Heart right ventricle (tissue), 16 donors: ENCODE data around the gene SMYD3. TPM values are rescaled to one million over a fixed set of nuclear protein-coding genes. Genes with fewer than 3 reads are reported as not detected.

Experiments
- ATAC-seq, 8 donors: fragments of 200-7000 bp; cut with Tn5 transposase; one replicate each; pipeline ENCODE4 v1.9.1; 2020; ENCODE audit warnings: mild to moderate bottlenecking in 8 of 8, moderate library complexity in 8 of 8, moderate number of reproducible peaks in 1 of 8
- DNase-seq, 2 donors: peaks; one replicate each; pipeline ENCODE4 v3.0.0-alpha.2; 2020
- H3K27ac ChIP-seq, 10 donors: fragments of 200-600 bp; sonication (generic) in 2 of 10; one replicate each; pipeline versions ENCODE4 v1.5.0 to v1.8.0; 2020 to 2022; ENCODE audit warnings: mild to moderate bottlenecking in 3 of 10
- H3K27me3 ChIP-seq, 7 donors: fragments of 200-600 bp; one replicate each; pipeline ENCODE4 v1.8.0; 2021 to 2022; ENCODE audit warnings: mild to moderate bottlenecking in 2 of 7
- H3K36me3 ChIP-seq, 9 donors: fragments of 200-600 bp; sonication (generic) in 1 of 9; one replicate each; pipeline versions ENCODE4 v1.5.0 to v1.8.0; 2020 to 2022; ENCODE audit warnings: mild to moderate bottlenecking in 2 of 9
- H3K4me1 ChIP-seq, 9 donors: fragments of 200-600 bp; sonication (generic) in 1 of 9; one replicate each; pipeline versions ENCODE4 v1.5.0 to v1.8.0; 2020 to 2022; ENCODE audit warnings: mild to moderate bottlenecking in 4 of 9
- H3K4me3 ChIP-seq, 10 donors: fragments of 200-600 bp; sonication (generic) in 2 of 10; one replicate each; pipeline versions ENCODE4 v1.5.0 to v1.8.0; 2020 to 2022; ENCODE audit warnings: mild to moderate bottlenecking in 7 of 10, moderate library complexity in 2 of 10
- H3K9me3 ChIP-seq, 11 donors: fragments of 200-600 bp in 10 of 11; sonication (generic) in 2 of 11; one replicate each; pipeline versions ENCODE4 v1.5.0 to v1.8.0; 2013 to 2022; ENCODE audit warnings: mild to moderate bottlenecking in 2 of 11, control low read depth in 1 of 11, moderate library complexity in 1 of 11
- CTCF ChIP-seq, 9 donors: fragments of 200-600 bp; sonication (generic) in 2 of 9; IDR thresholded peaks; one replicate each; pipeline versions ENCODE4 v1.5.0 to v1.8.0; 2021 to 2022; ENCODE audit warnings: antibody characterized with exemption in 9 of 9, mild to moderate bottlenecking in 5 of 9, moderate library complexity in 1 of 9
- WGBS, 2 donors: extraction: QIAGEN DNeasy Blood & Tissue Kit; methylation state at CpG; one replicate each; pipeline ENCODE4 v1.1.7; 2013; ENCODE audit warnings: inconsistent platforms in 1 of 2; 5-methylcytosine and 5-hydroxymethylcytosine counted together
- intact Hi-C, 10 donors: fragments of 100-400 bp; cut with DNase I; formaldehyde crosslinking; loops; one replicate each; pipeline versions ENCODE4 v1.11.1 to v1.14.2; 2022
- polyA plus RNA-seq, 2 donors: library from polyadenylated mRNA; stranded (reverse); fragments of 200-250 nt; gene quantifications; one replicate each; pipeline ENCODE4 v1.2.3, GENCODE V29; 2013
- total RNA-seq, 10 donors: library from RNA; stranded (reverse); fragmentation: NEBNext Ultra II Directional in 3 of 10; extraction: Animal tissue kit (Norgen Biotek cat#: 25700) in 3 of 10; gene quantifications; one replicate each; pipeline versions ENCODE4 v1.2.1 to v1.2.4, GENCODE V29; 2021 to 2023
- donor health status: Arrhythmogenic right ventricular cardiomyopathy.
- donor health status: ischemic (EF 13 %, LVEDD 7.1; RV severe dilation, severe dysfunction).
- donor health status: healthy with polysubstance abuse.
- donor health status: DM: no; HTN: yes; CAD: no.
- donor health status: DM: no; HTN: no; CAD: no.
- donor health status: ischemic (EF 25% LVEDD 6.9; RV normal size, moderate dysfunction).
- donor health status: ischemic (EF 25% LVEDD 5.7; RV mildly dilated, moderate dysfunction).
- donor health status: healthy.
- donor health status: DM: yes; HTN: yes; CAD: no.
- donor health status: Ischemic cardiomyopathy.
- donor health status: ischemic (EF 35%, LVEDD 5.7; RV mildly dilated, moderate dysfunction).
- donor health status: nonischemic (EF 11% LVEDD 7.7; RV severe dilation, severe dysfunction).
- donor health status: DM: yes; HTN: yes; CAD: no.
- donor health status: PGD.
- donor health status: ischemic (EF 29% LVEDD 5.4; RV normal size, mild dysfunction).
- donor health status: nonischemic (EF 23%, LVEDD 6.1; RV moderate dilation, normal function).

The SMYD3 gene
- total and polyA plus RNA-seq, 12 donors, result 5.9 to 13.9 (median 8.1) TPM

GRCh38 chr1:246415028-246415427 is 92.1 kb downstream of the SMYD3 start:
- peaks cover 0 to 4% (median 0%) of the 10 kb centered on the region in 9 donors for H3K36me3 ChIP-seq
- H3K4me3 ChIP-seq, result no peak overlapping the region
- ATAC-seq (no peak), DNase-seq (no peak)
- H3K27ac ChIP-seq, result no peak overlapping the region
- no peaks in the 10 kb centered on the region for H3K27me3 ChIP-seq
- peaks cover 0 to 3% (median 0%) of the 10 kb centered on the region in 9 donors for H3K4me1 ChIP-seq
- peaks cover 0 to 5% (median 0%) of the 10 kb centered on the region in 11 donors for H3K9me3 ChIP-seq
- 95 to 98% methylated on average over 2 of the region's 2 CpGs for WGBS, 2 donors
- intact Hi-C loops, result no loop called here
- TF ChIP-seq CTCF (IDR thresholded peaks at IDR 0.05), result no peak

GRCh38 chr1:246413430-246413829 is 93.6 kb downstream of the SMYD3 start:
- Histone ChIP-seq H3K9me3 (peaks cover 0 to 5% (median 0%) of the 10 kb centered on the region in 11 donors), H3K36me3 (peaks cover 0 to under 1% (median 0%) of the 10 kb centered on the region in 9 donors), H3K27ac (no peak overlapping the region), H3K27me3 (no peaks in the 10 kb centered on the region), H3K4me3 (no peak overlapping the region), H3K4me1 (peaks cover 0 to 3% (median 0%) of the 10 kb centered on the region in 9 donors)
- 86 to 91% methylated on average over 7 of the region's 7 CpGs for WGBS, 2 donors
- DNase-seq (no peak), ATAC-seq (no peak)
- intact Hi-C loops, result no loop called here
- TF ChIP-seq CTCF (IDR thresholded peaks at IDR 0.05), result no peak

DNA sequence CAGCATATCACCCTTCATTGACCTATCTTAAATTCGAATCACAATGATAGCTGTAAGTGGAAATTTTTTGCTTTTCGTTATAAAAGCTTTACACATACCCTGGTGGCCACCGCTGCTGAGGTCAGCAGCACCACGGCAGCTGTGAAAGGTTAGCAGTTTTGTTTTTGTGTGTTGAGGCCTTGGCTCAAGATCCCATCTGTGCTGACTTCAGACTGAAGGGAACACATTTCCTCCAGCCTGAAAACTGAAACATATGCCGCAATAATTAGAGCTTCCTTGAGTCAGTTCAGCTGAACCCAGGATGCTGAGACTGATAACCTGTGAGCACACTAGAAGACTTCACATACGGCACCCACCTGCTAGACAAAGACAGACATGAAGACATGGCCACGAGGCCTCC is 103.0 kb downstream of the SMYD3 start:
- Histone ChIP-seq H3K4me1 (no peaks in the 10 kb centered on the region), H3K36me3 (no peaks in the 10 kb centered on the region), H3K27me3 (no peaks in the 10 kb centered on the region), H3K27ac (no peak overlapping the region), H3K4me3 (no peak overlapping the region), H3K9me3 (no peaks in the 10 kb centered on the region)
- WGBS, 2 donors, result 74 to 76% methylated on average over 7 of the region's 7 CpGs
- TF ChIP-seq CTCF (IDR thresholded peaks at IDR 0.05), result no peak
- intact Hi-C loops, result no loop called here
- ATAC-seq (no peak), DNase-seq (no peak)

GRCh38 chr1:246398126-246398813 is 108.8 kb downstream of the SMYD3 start:
- Histone ChIP-seq H3K27me3 (no peaks in the 10 kb centered on the region), H3K27ac (no peak overlapping the region), H3K4me3 (no peak overlapping the region), H3K36me3 (no peaks in the 10 kb centered on the region), H3K9me3 (no peaks in the 10 kb centered on the region), H3K4me1 (no peaks in the 10 kb centered on the region)
- no peak for ATAC-seq
- no peak for TF ChIP-seq CTCF (IDR thresholded peaks at IDR 0.05)
- no peak for DNase-seq
- intact Hi-C loops, result no loop called here
- 66 to 69% methylated on average over 7 of the region's 7 CpGs for WGBS, 2 donors
